PC-9 (cell line): ENCODE data around the gene PSMC2.

Source experiments
- CTCF ChIP-seq: fragments of 200-600 bp; sonication (generic); conservative IDR thresholded peaks from 2 replicates; pipeline ENCODE4 v1.6.1; 2017; ENCODE audit warnings: mixed run types, antibody characterized with exemption, mild to moderate bottlenecking, moderate library complexity
- EZH2 ChIP-seq: fragments of 200-600 bp; sonication (generic); IDR thresholded peaks from 2 replicates; pipeline ENCODE4 v1.8.0; 2017; ENCODE audit warnings: antibody characterized with exemption, low read depth

DNA sequence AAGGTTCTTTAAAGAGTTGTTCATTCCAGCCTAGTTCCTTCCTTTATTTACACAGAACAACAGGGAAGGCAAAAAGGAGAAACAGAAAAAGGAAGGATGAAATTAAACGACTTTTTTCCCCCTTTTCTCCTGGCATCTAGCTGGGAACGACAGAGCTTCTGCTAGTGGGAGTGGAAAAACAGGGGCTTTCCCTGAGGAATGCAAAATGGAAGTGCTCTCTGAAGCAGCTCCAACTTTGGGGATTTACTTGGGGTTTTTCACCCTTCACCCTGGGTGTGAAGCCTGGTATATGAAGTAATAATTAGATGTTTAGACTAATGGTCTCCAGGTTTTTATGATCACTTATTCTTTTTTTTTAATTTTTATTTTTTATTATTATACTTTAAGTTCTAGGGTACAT lies 46.0 kb upstream of the PSMC2 start:
- TF ChIP-seq CTCF (no peak), EZH2 (no peak)
